ENCODE measurements around the gene MTRR. TPM values are rescaled to one million over a fixed set of nuclear protein-coding genes. Genes with fewer than 3 reads are reported as not detected.
A peak's percentile ranks its signal among the peaks of the same experiment; 100 is the strongest.

The MTRR gene
- total and polyA plus RNA-seq, 2 experiments from 2014 or later: 24.8 to 28.0 TPM

DNA sequence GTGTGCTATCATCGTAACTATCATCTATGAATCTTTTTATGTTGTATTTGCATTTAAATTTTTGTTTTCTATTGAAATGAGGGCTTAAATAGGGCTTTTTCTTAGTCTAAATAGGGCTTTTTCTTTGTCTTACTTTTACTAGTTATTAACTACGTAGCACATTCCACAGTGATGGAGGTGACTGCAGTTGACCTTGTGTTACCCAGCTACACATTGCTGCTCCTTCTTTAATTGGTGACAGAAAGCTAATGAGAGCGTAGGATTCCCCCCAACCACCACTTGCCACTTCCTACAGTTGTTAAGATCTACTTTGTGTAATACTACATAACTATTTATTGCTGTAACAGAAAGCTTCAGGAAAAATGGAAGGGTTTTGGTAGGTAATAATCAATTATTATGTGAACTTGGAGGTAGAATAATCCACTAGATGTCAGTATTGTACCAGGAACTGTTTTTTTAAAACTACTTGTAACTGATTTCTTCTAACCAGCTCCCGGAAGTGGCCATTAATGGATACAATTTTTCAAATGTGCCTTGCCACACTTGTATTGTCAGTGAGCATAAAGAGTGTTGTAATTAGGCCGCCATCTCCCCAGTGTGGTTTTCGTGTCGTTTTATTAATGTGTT is 18.0 kb downstream of the MTRR start:
- no peak for TF ChIP-seq EZH2phosphoT487 (IDR thresholded peaks at IDR 0.05; ENCODE audit: low read depth, severe bottlenecking, unreplicated experiment)
- TF ChIP-seq, protein P1, sequence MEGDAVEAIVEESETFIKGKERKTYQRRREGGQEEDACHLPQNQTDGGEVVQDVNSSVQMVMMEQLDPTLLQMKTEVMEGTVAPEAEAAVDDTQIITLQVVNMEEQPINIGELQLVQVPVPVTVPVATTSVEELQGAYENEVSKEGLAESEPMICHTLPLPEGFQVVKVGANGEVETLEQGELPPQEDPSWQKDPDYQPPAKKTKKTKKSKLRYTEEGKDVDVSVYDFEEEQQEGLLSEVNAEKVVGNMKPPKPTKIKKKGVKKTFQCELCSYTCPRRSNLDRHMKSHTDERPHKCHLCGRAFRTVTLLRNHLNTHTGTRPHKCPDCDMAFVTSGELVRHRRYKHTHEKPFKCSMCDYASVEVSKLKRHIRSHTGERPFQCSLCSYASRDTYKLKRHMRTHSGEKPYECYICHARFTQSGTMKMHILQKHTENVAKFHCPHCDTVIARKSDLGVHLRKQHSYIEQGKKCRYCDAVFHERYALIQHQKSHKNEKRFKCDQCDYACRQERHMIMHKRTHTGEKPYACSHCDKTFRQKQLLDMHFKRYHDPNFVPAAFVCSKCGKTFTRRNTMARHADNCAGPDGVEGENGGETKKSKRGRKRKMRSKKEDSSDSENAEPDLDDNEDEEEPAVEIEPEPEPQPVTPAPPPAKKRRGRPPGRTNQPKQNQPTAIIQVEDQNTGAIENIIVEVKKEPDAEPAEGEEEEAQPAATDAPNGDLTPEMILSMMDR (IDR thresholded peaks at IDR 0.05; ENCODE audit: poor library complexity): peak; percentile 72
- no peak for TF ChIP-seq EZH2 (IDR thresholded peaks at IDR 0.05; ENCODE audit: borderline replicate concordance)
- Histone ChIP-seq H3K79me2 (peaks cover 4% of the 10 kb centered on the region), H3K9me2 (replicated peaks; ENCODE audit: insufficient read depth) (no peaks in the 10 kb centered on the region), H3K27me3 (no peaks in the 10 kb centered on the region), H3K9me3 (ENCODE audit: low read depth) (no peaks in the 10 kb centered on the region), H3K27ac (no peak overlapping the region), H3K4me1 (ENCODE audit: insufficient read depth) (no peaks in the 10 kb centered on the region), H2AFZ (no peak overlapping the region), H3K4me2 (no peak overlapping the region), H4K20me1 (ENCODE audit: insufficient read depth, poor library complexity, severe bottlenecking) (no peaks in the 10 kb centered on the region), H3K36me3 (replicated peaks; ENCODE audit: insufficient read depth, low read depth) (no peaks in the 10 kb centered on the region), H3K4me3 (no peak overlapping the region)
- peak; percentile 55 for DNase-seq (ENCODE audit: low spot score)
- 80% methylated on average over 7 of the region's 7 CpGs for WGBS (ENCODE audit: low lambda C conversion rate, missing lambda C conversion rate)

DNA sequence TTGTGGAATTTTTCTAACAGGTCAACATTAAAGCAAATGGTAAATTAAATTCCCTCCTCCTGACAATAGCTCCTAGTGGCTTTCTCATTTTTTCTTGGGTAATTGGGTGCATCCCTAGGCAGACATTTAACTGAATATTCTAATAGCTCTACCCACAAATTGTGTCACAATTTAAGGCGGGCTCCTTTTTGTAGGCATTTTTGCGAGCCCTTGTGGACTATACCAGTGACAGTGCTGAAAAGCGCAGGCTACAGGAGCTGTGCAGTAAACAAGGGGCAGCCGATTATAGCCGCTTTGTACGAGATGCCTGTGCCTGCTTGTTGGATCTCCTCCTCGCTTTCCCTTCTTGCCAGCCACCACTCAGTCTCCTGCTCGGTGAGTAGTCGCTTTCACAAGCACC is 20.0 kb downstream of the MTRR start:
- H3K9me3 ChIP-seq (ENCODE audit: low read depth): no peaks in the 10 kb centered on the region
- 97% methylated on average over 9 of the region's 9 CpGs for WGBS (ENCODE audit: low lambda C conversion rate, missing lambda C conversion rate)
- no peaks in the 10 kb centered on the region for H3K36me3 ChIP-seq (replicated peaks; ENCODE audit: insufficient read depth, low read depth)
- no peaks in the 10 kb centered on the region for H3K9me2 ChIP-seq (replicated peaks; ENCODE audit: insufficient read depth)
- no peak overlapping the region for H2AFZ ChIP-seq
- no peak overlapping the region for H3K27ac ChIP-seq
- no peaks in the 10 kb centered on the region for H3K4me1 ChIP-seq (ENCODE audit: insufficient read depth)
- no peaks in the 10 kb centered on the region for H3K27me3 ChIP-seq
- H4K20me1 ChIP-seq (ENCODE audit: insufficient read depth, poor library complexity, severe bottlenecking): no peaks in the 10 kb centered on the region
- H3K4me2 ChIP-seq: no peak overlapping the region
- DNase-seq (ENCODE audit: low spot score): no peak
- no peak overlapping the region for H3K4me3 ChIP-seq
- H3K79me2 ChIP-seq: no peaks in the 10 kb centered on the region
- TF ChIP-seq, protein P1 (IDR thresholded peaks at IDR 0.05; ENCODE audit: poor library complexity): no peak
- no peak for TF ChIP-seq EZH2phosphoT487 (IDR thresholded peaks at IDR 0.05; ENCODE audit: low read depth, severe bottlenecking, unreplicated experiment)
- TF ChIP-seq EZH2 (IDR thresholded peaks at IDR 0.05; ENCODE audit: borderline replicate concordance): no peak

DNA sequence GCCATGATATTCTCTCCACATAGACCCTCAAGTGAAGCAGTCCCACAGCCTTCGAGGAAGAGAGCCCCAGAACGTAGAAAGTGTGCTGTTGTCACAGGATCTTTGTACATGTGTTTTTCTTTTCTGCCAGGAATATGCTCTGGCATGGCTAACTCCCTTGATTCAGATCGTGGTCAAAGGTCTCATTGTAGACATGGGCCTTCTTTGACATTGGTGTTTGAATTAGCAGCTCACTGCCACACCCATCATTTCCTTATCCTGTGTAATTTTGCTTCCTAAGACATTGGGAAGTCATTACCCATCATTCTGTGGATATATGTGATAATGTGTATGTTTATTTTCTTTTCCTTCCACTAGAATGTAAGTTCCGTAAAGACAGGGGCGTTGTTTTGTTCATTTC is 25.5 kb downstream of the MTRR start:
- DNase-seq (ENCODE audit: low spot score): no peak
- H3K4me1 ChIP-seq (ENCODE audit: insufficient read depth): peaks cover 4% of the 10 kb centered on the region
- no peak overlapping the region for H2AFZ ChIP-seq
- TF ChIP-seq EZH2 (IDR thresholded peaks at IDR 0.05; ENCODE audit: borderline replicate concordance): no peak
- 91% methylated on average over 5 of the region's 5 CpGs for WGBS (ENCODE audit: low lambda C conversion rate, missing lambda C conversion rate)
- no peak overlapping the region for H3K4me3 ChIP-seq
- peak overlapping the region; percentile 41 for H3K27ac ChIP-seq
- H3K9me3 ChIP-seq (ENCODE audit: low read depth): no peaks in the 10 kb centered on the region
- no peaks in the 10 kb centered on the region for H3K36me3 ChIP-seq (replicated peaks; ENCODE audit: insufficient read depth, low read depth)
- H3K27me3 ChIP-seq: no peaks in the 10 kb centered on the region
- no peaks in the 10 kb centered on the region for H3K9me2 ChIP-seq (replicated peaks; ENCODE audit: insufficient read depth)
- H3K4me2 ChIP-seq: no peak overlapping the region
- H4K20me1 ChIP-seq (ENCODE audit: insufficient read depth, poor library complexity, severe bottlenecking): no peaks in the 10 kb centered on the region
- no peaks in the 10 kb centered on the region for H3K79me2 ChIP-seq

DNA sequence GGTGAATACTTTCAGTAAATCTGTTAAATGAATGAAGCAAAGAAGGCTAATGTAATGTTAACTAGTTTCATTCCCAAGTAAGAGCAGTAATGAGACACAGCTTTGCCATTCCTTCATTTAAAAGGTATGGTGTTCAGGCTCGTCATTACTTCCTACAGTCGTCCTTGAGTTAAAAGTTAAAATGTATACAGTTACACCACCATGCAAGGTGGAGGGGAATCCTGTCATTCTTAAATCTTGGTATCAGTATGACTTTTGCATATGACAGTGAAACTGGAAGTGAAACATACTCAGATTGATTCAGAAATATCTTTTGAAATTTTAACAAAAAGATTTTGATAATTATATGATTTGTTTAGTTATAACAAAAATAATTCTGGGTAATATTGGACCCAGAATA is 25.9 kb downstream of the MTRR start:
- peaks cover 4% of the 10 kb centered on the region for H3K4me1 ChIP-seq (ENCODE audit: insufficient read depth)
- no peak overlapping the region for H3K4me2 ChIP-seq
- H3K4me3 ChIP-seq: no peak overlapping the region
- no peaks in the 10 kb centered on the region for H3K36me3 ChIP-seq (replicated peaks; ENCODE audit: insufficient read depth, low read depth)
- H3K27me3 ChIP-seq: no peaks in the 10 kb centered on the region
- 85% methylated on average over 2 of the region's 2 CpGs for WGBS (ENCODE audit: low lambda C conversion rate, missing lambda C conversion rate)
- no peaks in the 10 kb centered on the region for H3K79me2 ChIP-seq
- DNase-seq (ENCODE audit: low spot score): no peak
- no peak overlapping the region for H2AFZ ChIP-seq
- no peaks in the 10 kb centered on the region for H3K9me2 ChIP-seq (replicated peaks; ENCODE audit: insufficient read depth)
- no peaks in the 10 kb centered on the region for H3K9me3 ChIP-seq (ENCODE audit: low read depth)
- TF ChIP-seq EZH2 (IDR thresholded peaks at IDR 0.05; ENCODE audit: borderline replicate concordance) (no peak), EZH2phosphoT487 (IDR thresholded peaks at IDR 0.05; ENCODE audit: low read depth, severe bottlenecking, unreplicated experiment) (no peak)
- TF ChIP-seq, protein P1 (IDR thresholded peaks at IDR 0.05; ENCODE audit: poor library complexity): no peak
- H4K20me1 ChIP-seq (ENCODE audit: insufficient read depth, poor library complexity, severe bottlenecking): no peaks in the 10 kb centered on the region
- no peak overlapping the region for H3K27ac ChIP-seq

Measured in hepatocyte (in vitro differentiated cells).